Measurements from ENCODE around the gene NBAS. TPM values are rescaled to one million over a fixed set of nuclear protein-coding genes. Genes with fewer than 3 reads are reported as not detected.
A peak's percentile ranks its signal among the peaks of the same experiment; 100 is the strongest.

The NBAS gene
- total and polyA plus RNA-seq, 2 of the 13 experiments (the other 11 are each of a cell fraction or from before 2014, with no cell fraction given): 33.6 to 58.7 TPM

DNA sequence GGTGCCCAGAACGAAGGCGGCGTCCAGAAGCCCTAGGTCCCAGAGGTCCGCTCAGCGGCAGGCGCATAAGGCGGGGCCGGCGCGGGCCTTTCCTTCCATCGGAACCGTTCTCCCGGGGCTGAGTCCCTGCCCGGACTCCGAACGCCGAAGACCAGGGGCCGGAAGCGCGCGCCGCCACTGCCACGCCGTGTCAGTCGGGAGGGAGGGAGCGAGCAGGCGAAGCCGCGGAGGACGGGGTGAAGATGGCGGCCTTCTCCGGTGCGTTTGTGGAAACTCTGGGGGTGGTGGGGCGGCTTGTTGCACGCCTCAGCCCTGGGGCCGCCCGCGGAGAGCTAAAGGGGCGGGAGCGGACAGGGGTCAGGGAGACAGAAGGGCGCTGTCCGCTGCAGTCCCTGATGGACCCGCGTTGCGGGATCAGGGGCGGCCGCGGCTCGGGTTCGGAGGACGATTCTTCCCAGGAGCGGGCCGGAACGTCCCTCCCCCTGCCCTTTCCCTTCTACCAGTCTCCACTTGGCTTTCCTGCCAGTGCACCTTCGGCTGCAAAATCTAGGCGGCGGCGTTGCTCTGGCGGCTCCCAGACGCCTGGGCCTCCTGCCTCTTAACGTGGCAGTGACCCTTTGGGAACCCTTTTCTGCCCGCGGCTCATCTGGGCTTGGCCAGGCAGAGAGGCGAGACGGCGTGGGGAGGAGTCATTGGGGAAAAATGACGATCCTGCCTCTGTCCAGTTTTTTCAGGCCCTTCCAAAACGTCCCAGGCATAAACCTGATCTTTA lies 30.7 kb upstream of the NBAS start, which contains the start of gene DDX1 (continued):
- TF ChIP-seq, protein P1, sequence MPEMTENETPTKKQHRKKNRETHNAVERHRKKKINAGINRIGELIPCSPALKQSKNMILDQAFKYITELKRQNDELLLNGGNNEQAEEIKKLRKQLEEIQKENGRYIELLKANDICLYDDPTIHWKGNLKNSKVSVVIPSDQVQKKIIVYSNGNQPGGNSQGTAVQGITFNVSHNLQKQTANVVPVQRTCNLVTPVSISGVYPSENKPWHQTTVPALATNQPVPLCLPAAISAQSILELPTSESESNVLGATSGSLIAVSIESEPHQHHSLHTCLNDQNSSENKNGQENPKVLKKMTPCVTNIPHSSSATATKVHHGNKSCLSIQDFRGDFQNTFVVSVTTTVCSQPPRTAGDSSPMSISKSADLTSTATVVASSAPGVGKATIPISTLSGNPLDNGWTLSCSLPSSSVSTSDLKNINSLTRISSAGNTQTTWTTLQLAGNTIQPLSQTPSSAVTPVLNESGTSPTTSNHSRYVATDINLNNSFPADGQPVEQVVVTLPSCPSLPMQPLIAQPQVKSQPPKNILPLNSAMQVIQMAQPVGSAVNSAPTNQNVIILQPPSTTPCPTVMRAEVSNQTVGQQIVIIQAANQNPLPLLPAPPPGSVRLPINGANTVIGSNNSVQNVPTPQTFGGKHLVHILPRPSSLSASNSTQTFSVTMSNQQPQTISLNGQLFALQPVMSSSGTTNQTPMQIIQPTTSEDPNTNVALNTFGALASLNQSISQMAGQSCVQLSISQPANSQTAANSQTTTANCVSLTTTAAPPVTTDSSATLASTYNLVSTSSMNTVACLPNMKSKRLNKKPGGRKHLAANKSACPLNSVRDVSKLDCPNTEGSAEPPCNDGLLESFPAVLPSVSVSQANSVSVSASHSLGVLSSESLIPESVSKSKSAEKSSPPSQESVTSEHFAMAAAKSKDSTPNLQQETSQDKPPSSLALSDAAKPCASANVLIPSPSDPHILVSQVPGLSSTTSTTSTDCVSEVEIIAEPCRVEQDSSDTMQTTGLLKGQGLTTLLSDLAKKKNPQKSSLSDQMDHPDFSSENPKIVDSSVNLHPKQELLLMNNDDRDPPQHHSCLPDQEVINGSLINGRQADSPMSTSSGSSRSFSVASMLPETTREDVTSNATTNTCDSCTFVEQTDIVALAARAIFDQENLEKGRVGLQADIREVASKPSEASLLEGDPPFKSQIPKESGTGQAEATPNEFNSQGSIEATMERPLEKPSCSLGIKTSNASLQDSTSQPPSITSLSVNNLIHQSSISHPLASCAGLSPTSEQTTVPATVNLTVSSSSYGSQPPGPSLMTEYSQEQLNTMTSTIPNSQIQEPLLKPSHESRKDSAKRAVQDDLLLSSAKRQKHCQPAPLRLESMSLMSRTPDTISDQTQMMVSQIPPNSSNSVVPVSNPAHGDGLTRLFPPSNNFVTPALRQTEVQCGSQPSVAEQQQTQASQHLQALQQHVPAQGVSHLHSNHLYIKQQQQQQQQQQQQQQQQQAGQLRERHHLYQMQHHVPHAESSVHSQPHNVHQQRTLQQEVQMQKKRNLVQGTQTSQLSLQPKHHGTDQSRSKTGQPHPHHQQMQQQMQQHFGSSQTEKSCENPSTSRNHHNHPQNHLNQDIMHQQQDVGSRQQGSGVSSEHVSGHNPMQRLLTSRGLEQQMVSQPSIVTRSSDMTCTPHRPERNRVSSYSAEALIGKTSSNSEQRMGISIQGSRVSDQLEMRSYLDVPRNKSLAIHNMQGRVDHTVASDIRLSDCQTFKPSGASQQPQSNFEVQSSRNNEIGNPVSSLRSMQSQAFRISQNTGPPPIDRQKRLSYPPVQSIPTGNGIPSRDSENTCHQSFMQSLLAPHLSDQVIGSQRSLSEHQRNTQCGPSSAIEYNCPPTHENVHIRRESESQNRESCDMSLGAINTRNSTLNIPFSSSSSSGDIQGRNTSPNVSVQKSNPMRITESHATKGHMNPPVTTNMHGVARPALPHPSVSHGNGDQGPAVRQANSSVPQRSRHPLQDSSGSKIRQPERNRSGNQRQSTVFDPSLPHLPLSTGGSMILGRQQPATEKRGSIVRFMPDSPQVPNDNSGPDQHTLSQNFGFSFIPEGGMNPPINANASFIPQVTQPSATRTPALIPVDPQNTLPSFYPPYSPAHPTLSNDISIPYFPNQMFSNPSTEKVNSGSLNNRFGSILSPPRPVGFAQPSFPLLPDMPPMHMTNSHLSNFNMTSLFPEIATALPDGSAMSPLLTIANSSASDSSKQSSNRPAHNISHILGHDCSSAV (CRISPR knock-in tag; IDR thresholded peaks at IDR 0.05; ENCODE audit: borderline replicate concordance): peak; percentile 91; the same call in 1 of the 2 replicates
- TF ChIP-seq ZNF33A (CRISPR knock-in tag; IDR thresholded peaks at IDR 0.05; ENCODE audit: borderline replicate concordance): peak; percentile 87; the same call in 1 of the 2 replicates
- peak; percentile 97 for TF ChIP-seq TGIF2 (CRISPR knock-in tag; IDR thresholded peaks at IDR 0.05)
- peak; percentile 89 for TF ChIP-seq RXRB (CRISPR knock-in tag; IDR thresholded peaks at IDR 0.05; ENCODE audit: borderline replicate concordance)
- peak; percentile 45; the same call in 1 of the 2 replicates for TF ChIP-seq BHLHE40 (IDR thresholded peaks at IDR 0.05; ENCODE audit: low read length)
- peak; percentile 89 for TF ChIP-seq REXO4 (CRISPR knock-in tag; IDR thresholded peaks at IDR 0.05; ENCODE audit: borderline replicate concordance)
- TF ChIP-seq THYN1 (CRISPR knock-in tag; IDR thresholded peaks at IDR 0.05; ENCODE audit: borderline replicate concordance, low read depth): no peak
- TF ChIP-seq HHEX (CRISPR knock-in tag; IDR thresholded peaks at IDR 0.05): no peak
- TF ChIP-seq SYNCRIP (IDR thresholded peaks at IDR 0.05; ENCODE audit: insufficient read depth, low read depth, low read length): no peak
- no peak; the same call in 1 of the 2 replicates for TF ChIP-seq ARID2 (CRISPR knock-in tag; IDR thresholded peaks at IDR 0.05; ENCODE audit: borderline replicate concordance)
- TF ChIP-seq ZKSCAN1 (IDR thresholded peaks at IDR 0.05; ENCODE audit: low read length): no peak
- peak; percentile 95 for TF ChIP-seq GLI4 (CRISPR knock-in tag; IDR thresholded peaks at IDR 0.05; ENCODE audit: borderline replicate concordance)
- peak; percentile 99 for TF ChIP-seq KLF6 (CRISPR knock-in tag; IDR thresholded peaks at IDR 0.05)
- TF ChIP-seq GRHL1 (CRISPR knock-in tag; conservative IDR thresholded peaks at IDR 0.05): peak; percentile 30; the same call in 1 of the 2 replicates
- peak; percentile 97 for TF ChIP-seq ZBTB42 (CRISPR knock-in tag; IDR thresholded peaks at IDR 0.05)
- peak; percentile 100 for TF ChIP-seq FOXC1 (CRISPR knock-in tag; IDR thresholded peaks at IDR 0.05; ENCODE audit: borderline replicate concordance)
- TF ChIP-seq NFE2L1 (CRISPR knock-in tag; IDR thresholded peaks at IDR 0.05; ENCODE audit: borderline replicate concordance): peak; percentile 85; the same call in 1 of the 2 replicates
- peak; percentile 97 for TF ChIP-seq EED (CRISPR knock-in tag; IDR thresholded peaks at IDR 0.05)
- TF ChIP-seq YY1 (IDR thresholded peaks at IDR 0.05; ENCODE audit: insufficient read depth, insufficient replicate concordance, low read depth, low read length): peak; percentile 95
- TF ChIP-seq ZNF883 (CRISPR knock-in tag; IDR thresholded peaks at IDR 0.05; ENCODE audit: not compliant biosample characterization): peak; percentile 99

Data from HepG2 (cell line).